ENCODE measurements around the gene SLAMF8. TPM values are rescaled to one million over a fixed set of nuclear protein-coding genes. Genes with fewer than 3 reads are reported as not detected.

The SLAMF8 gene
- total RNA-seq, 1 donor from 2014 or later = not detected

DNA sequence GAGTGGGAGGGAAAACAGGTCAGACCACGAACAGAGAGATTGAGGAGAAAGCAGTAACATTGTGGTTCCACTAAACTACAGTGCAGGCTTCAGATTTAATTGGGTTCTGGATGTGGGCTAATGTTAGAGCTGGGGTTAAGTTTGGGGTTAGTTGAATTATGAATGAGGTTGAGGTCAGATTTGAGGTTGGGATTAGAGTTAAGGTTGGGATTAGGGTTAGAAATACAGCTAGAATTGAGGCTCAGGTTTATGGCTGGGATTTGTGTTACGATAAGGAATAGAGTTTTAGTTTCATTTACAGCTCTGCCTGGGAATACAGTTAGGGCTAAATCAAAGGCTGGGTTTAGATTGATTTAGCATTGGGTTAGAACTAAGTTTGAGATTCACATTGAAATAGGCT, 37.6 kb downstream of the SLAMF8 start:
- Mint-ChIP-seq H3K36me3 (ENCODE audit: unreplicated experiment) (no peaks in the 10 kb centered on the region), H3K4me1 (ENCODE audit: low read depth, unreplicated experiment) (peaks cover 5% of the 10 kb centered on the region), H3K4me3 (ENCODE audit: unreplicated experiment) (no peak overlapping the region), H3K9me3 (ENCODE audit: unreplicated experiment) (peaks cover 2% of the 10 kb centered on the region), H3K27me3 (ENCODE audit: unreplicated experiment) (peaks cover 10% of the 10 kb centered on the region), H3K27ac (ENCODE audit: unreplicated experiment) (no peak overlapping the region)
- TF ChIP-seq, protein P1, sequence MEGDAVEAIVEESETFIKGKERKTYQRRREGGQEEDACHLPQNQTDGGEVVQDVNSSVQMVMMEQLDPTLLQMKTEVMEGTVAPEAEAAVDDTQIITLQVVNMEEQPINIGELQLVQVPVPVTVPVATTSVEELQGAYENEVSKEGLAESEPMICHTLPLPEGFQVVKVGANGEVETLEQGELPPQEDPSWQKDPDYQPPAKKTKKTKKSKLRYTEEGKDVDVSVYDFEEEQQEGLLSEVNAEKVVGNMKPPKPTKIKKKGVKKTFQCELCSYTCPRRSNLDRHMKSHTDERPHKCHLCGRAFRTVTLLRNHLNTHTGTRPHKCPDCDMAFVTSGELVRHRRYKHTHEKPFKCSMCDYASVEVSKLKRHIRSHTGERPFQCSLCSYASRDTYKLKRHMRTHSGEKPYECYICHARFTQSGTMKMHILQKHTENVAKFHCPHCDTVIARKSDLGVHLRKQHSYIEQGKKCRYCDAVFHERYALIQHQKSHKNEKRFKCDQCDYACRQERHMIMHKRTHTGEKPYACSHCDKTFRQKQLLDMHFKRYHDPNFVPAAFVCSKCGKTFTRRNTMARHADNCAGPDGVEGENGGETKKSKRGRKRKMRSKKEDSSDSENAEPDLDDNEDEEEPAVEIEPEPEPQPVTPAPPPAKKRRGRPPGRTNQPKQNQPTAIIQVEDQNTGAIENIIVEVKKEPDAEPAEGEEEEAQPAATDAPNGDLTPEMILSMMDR (IDR thresholded peaks at IDR 0.05; ENCODE audit: partially characterized antibody, unreplicated experiment) = no peak
- no peak for DNase-seq

DNA sequence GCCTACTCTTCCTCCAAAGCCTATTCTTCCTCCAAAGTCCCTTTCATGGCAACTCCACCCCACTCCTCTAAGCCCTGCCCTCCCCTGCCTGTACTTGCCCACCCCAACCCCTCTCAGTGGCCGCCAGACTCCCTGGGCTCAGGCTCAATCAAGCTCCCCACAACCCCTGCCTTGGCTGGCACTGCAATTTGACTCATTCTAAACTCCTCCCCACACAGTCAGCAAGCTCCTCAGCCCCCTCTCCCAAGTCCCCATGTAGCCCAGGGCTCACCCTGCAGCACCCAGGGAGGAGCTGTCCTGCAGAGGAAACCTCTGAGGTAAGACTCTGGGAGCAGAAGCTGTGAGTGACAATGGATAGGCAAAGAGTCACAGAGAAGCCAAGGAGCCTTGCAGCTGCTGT, 39.4 kb downstream of the SLAMF8 start:
- peaks cover 10% of the 10 kb centered on the region for H3K27me3 Mint-ChIP-seq (ENCODE audit: unreplicated experiment)
- H3K4me1 Mint-ChIP-seq (ENCODE audit: low read depth, unreplicated experiment) = peaks cover 5% of the 10 kb centered on the region
- no peak overlapping the region for H3K4me3 Mint-ChIP-seq (ENCODE audit: unreplicated experiment)
- no peaks in the 10 kb centered on the region for H3K36me3 Mint-ChIP-seq (ENCODE audit: unreplicated experiment)
- TF ChIP-seq, protein P1 (IDR thresholded peaks at IDR 0.05; ENCODE audit: partially characterized antibody, unreplicated experiment) = no peak
- DNase-seq = no peak
- no peak overlapping the region for H3K27ac Mint-ChIP-seq (ENCODE audit: unreplicated experiment)
- peaks cover 2% of the 10 kb centered on the region for H3K9me3 Mint-ChIP-seq (ENCODE audit: unreplicated experiment)

- H3K4me1 Mint-ChIP-seq (ENCODE audit: low read depth, unreplicated experiment) = peaks cover 5% of the 10 kb centered on the region
Measured at GRCh38 chr1:159866905-159867663, 40.4 kb downstream of the SLAMF8 start.

GRCh38 chr1:159867664-159868026, 41.0 kb downstream of the SLAMF8 start:
- H3K9me3 Mint-ChIP-seq (ENCODE audit: unreplicated experiment) = peaks cover 2% of the 10 kb centered on the region

More at GRCh38 chr1:159866905-159867663, 40.4 kb downstream of the SLAMF8 start:
- TF ChIP-seq, protein P1 (IDR thresholded peaks at IDR 0.05; ENCODE audit: partially characterized antibody, unreplicated experiment) = no peak
- no peak overlapping the region for H3K4me3 Mint-ChIP-seq (ENCODE audit: unreplicated experiment)
- no peak overlapping the region for H3K27ac Mint-ChIP-seq (ENCODE audit: unreplicated experiment)
- peaks cover 2% of the 10 kb centered on the region for H3K9me3 Mint-ChIP-seq (ENCODE audit: unreplicated experiment)
- H3K27me3 Mint-ChIP-seq (ENCODE audit: unreplicated experiment) = peaks cover 8% of the 10 kb centered on the region
- no peak for DNase-seq
- H3K36me3 Mint-ChIP-seq (ENCODE audit: unreplicated experiment) = no peaks in the 10 kb centered on the region

GRCh38 chr1:159868766-159869165, 42.1 kb downstream of the SLAMF8 start:
- Mint-ChIP-seq H3K4me1 (ENCODE audit: low read depth, unreplicated experiment) (peaks cover 5% of the 10 kb centered on the region), H3K36me3 (ENCODE audit: unreplicated experiment) (no peaks in the 10 kb centered on the region), H3K27ac (ENCODE audit: unreplicated experiment) (no peak overlapping the region), H3K9me3 (ENCODE audit: unreplicated experiment) (peaks cover 2% of the 10 kb centered on the region), H3K27me3 (ENCODE audit: unreplicated experiment) (peaks cover 8% of the 10 kb centered on the region), H3K4me3 (ENCODE audit: unreplicated experiment) (no peak overlapping the region)
- TF ChIP-seq, protein P1 (IDR thresholded peaks at IDR 0.05; ENCODE audit: partially characterized antibody, unreplicated experiment) = no peak
- DNase-seq = no peak

More at GRCh38 chr1:159867664-159868026, 41.0 kb downstream of the SLAMF8 start:
- H3K4me3 Mint-ChIP-seq (ENCODE audit: unreplicated experiment) = no peak overlapping the region
- TF ChIP-seq, protein P1 (IDR thresholded peaks at IDR 0.05; ENCODE audit: partially characterized antibody, unreplicated experiment) = no peak
- peaks cover 8% of the 10 kb centered on the region for H3K27me3 Mint-ChIP-seq (ENCODE audit: unreplicated experiment)
- H3K27ac Mint-ChIP-seq (ENCODE audit: unreplicated experiment) = no peak overlapping the region
- H3K36me3 Mint-ChIP-seq (ENCODE audit: unreplicated experiment) = no peaks in the 10 kb centered on the region
- H3K4me1 Mint-ChIP-seq (ENCODE audit: low read depth, unreplicated experiment) = peaks cover 5% of the 10 kb centered on the region
- DNase-seq = no peak
